HG03045 (cell line): ENCODE data around the gene SLC22A3.

Source experiments
- ATAC-seq: cut with Tn5 transposase; IDR thresholded peaks from one replicate; pipeline ENCODE4 v1.9.1; 2021; ENCODE audit warnings: mild to moderate bottlenecking, moderate library complexity; ENCODE audit not compliant: unreplicated experiment

SLC22A3 gene

DNA sequence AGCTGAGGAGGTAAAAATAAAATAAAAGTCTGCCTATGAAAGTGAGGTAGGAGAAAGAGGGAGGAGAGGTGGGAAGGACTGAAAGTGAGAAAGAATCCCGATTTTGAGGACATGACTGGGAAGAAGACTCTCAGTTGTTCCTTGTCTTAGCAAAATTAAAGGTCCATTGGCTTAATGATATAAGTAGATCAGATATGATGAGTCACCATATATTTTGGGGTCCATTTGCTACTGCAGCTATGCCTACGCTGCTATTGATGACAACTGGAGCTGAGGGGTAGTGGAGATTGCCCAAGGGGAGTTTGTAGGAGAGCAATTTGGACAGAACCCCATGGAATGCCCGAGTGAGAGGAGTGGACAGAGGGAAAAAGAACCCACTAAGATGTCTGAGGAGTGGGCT lies 15.1 kb upstream of the SLC22A3 start:
- ATAC-seq: no peak

DNA sequence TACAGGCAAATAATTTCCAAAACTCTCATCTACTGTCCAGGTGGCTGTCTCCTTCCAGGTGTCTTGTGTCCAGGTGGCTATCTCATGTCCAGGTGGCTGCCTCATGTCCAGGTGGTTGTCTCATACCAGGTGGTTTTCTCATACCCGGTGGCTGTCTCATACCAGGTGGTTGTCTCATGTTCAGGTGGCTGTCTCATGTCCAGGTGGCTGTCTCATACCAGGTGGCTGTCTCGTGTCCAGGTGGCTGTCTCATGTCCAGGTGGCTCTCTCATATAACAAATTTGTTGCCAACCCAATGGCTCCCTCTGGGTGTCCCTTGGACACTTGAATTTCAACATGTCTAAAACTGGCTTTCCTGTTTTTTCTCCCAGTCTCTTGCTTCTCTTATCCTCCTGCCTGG lies 14.3 kb upstream of the SLC22A3 start:
- ATAC-seq: no peak

DNA sequence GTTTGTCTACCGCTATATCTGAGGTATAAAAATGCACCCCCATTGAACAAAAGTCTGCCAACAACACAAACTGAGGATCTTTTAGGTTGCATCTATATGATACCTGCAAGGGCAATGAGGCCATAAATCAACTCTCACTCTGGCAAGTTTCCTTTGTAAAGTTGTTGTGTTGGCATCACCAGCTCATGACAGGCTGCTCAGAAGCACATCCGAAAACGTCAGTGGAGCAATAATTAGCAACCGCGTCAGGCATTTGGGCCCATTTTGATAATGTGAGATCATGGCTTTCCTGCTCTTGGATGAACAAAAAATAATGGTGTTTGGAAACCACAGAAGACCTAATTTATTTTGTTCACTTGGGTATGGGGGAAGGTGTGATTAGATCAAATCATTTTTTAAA lies 12.0 kb upstream of the SLC22A3 start:
- ATAC-seq: no peak

DNA sequence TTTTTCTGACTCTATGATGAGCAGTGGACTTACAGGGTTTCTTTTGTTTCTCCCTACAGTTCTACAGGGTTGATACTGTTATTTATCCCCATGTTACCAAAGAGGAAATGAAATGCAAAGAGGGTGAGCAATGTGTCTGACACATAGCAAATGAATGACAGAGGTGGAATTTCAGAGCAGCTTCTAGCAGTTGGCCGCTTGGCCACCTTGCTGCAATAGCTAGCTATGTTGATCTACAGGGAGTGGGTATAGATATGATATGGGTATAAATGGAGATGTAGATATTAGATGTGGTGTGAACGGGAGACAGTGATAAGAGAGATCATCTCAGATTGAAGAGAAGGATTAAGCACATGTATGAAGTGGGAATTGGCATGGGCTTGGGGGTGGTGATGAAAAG lies 10.9 kb upstream of the SLC22A3 start:
- no peak for ATAC-seq

DNA sequence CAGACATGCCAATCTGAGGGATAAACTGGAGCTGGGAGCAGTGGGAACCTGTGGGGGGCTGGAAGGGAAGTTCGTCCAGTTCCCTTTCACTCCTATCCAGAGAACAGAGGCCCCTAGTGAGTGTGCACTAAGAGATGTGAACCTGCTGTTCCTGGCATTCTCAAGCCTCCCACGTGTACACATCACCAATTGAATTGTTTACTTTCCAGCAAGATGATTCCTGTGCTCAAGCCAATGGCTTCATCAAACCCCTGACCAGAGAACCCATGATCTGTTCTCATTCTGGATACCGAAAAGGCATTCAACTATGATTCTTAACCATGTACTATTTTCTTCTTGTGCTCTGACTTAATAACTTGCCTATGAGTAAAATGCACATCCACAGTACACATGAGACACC lies 10.2 kb upstream of the SLC22A3 start:
- ATAC-seq: no peak

DNA sequence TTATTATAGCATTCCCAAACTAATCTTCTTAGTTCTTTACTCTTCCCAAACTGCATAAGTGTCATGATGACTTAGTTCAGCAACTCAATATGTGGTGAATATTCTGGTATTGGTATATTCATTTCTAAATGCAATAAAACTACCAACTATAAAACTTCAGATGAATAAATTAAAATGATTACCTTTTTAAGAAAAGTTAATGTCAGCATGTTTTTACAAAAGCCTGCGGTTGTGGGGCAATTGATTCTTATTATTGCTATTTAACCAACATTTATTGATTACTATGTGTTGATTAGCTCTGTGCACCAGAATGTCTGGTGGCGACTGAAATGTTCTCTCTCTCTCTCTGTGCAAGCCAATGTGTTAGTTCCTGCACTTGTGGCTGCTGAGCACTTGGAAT lies 5.0 kb upstream of the SLC22A3 start:
- ATAC-seq: no peak

DNA sequence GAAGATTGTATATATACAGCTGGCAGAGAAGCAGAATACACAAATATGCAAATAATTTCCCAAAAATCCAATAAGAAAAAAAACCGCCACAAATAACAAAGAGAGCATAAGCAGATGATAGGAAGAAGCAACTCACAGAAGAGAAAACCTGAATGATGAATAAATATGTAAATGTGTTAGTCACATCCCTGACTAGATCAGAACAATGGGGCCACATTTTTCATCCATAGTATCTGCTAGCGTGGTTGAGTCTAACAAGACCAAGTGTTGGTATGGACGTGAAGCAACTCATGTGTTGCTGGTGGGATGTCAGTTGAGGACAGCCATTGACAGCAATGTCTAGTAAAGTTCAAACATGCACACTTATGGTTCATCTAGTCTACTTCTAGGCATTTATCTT lies 3.9 kb upstream of the SLC22A3 start:
- ATAC-seq: no peak

DNA sequence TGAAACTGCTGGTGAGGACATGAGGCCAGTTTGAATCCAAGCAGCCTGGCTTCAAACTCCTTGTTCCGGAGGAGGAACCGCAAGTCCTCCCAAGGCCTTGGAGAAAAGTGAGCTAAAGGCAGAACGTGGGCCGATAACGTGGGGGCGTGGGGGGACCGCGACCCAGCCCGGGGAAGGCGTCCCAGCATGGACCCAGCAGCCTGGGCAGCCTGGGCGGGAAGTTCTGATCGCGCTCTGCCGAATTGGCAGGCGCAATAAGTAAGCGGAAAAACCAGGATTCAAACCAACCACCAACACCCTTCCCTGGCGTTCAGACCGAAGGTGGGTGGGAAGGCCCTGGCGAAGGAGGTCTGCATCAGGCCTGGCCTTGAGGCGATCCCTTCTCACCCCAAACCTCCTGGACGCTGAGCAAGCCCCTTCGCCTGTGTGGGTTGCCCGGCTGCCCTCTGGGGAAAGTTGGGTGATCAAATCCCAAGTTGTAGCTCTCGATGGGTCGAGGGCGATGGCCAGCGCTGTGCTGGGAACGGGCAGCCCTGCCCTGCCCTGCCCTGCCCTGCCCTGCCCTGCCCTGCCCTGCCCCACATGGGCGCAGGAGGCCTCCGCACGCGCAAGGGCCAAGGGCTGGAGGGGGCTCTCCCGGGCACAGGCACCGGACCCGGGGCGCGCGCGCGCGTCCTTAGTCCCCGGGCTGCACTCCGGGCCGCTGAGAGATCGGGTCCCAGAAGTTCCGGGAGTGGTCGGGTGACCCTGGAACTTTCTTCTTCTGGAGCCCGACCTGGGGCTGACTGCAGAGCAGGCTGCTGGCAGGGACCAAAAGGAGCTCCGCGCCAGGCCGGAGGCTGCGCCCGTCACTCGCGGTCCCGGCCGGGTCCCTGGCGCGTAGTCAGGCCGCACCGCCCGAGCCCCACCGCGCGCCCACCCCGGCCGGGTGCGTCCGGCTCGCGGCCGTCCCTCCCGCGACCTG lies 637 bp upstream of the SLC22A3 start:
- ATAC-seq: no peak

DNA sequence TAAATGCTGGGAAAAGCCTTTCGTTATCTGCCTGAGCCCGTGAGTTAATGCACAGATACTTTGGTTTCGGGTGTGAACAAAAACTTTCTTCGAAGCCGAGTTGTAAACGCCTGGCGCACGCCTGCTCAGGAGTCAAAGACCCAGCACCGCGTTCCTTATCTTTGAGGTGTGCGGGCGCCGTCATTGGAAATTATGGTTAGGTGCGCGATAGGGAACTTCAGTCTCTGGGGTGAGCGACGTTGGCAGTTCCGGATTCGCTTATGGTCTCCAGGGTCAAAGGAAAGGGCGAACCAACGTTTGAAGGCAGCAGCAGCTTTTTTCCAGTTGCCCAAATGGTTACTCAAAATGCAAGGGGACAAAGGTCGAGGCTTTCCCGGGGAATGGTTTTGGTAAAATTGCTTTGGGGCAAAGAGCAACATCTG lies 853 bp downstream of the SLC22A3 start:
- ATAC-seq: no peak

DNA sequence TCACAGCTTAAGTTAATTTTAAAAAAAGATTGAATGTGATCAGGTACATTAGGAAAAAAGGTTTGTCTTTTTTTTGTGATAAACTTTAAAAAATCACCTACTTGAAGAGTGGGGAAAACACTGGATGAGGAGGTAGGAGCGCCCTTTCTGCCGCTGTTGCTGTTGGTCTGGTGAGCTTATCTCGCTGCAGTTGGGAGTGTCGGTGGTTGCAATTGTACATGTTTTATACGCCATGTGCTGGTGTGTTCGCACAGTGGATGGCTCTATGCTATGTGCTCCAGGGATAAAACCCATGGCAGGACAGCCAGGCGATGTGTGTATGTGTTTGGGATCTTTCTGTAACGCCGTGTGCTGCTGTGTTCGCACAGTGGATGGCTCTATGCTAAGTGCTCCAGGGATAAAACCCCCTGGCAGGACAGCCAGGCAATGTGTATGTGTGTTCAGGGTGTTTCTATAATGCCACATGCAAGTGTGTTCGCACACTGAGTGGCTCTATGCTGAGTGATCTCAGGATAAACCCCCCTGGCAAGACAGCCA lies 1.7 kb downstream of the SLC22A3 start:
- ATAC-seq: no peak

DNA sequence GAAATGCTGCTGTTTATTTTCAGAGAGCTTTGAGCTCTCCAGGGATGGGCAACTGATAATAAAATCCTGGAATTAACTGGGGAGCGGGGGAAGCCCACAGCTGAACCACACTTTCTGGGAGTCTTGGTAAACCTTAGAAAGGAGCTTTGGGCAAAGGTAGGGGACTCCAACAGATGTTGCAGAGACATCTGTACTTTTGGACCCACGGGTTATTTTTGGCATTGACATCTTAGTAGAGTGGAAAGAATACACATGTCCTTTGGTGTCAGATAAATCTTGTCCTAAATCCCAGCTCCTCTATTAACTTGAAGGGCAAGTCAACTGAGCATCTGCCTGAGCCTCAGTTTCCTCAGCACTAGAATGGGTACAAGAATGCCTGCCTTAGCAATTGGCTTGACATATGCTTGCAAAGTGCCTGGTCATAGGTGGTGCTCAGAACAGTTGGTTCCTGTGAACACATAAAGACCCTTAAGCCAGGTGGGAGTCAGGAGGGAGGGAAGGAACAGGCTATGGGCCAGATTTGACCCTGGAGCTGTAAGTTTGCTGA lies 5.8 kb downstream of the SLC22A3 start:
- no peak for ATAC-seq

DNA sequence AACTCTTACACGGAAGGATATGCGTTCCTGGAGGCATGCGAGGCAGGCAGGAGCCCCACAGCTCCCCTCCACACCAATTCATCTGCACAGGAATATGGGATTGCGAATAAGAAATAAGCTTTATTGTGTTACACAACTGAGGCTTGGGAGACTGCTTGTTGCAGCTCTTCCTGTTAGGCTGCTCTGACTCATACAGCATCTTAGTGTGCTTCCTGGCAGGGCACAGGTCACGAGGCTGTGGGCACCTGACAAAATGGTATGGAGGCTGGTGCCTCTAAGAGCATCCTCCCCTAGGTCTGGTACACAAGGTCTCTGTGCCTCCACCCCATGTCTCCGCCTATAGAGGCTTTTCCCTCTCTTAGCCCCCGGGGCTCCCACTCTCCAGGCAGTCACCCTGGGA lies 6.8 kb downstream of the SLC22A3 start:
- ATAC-seq: no peak

DNA sequence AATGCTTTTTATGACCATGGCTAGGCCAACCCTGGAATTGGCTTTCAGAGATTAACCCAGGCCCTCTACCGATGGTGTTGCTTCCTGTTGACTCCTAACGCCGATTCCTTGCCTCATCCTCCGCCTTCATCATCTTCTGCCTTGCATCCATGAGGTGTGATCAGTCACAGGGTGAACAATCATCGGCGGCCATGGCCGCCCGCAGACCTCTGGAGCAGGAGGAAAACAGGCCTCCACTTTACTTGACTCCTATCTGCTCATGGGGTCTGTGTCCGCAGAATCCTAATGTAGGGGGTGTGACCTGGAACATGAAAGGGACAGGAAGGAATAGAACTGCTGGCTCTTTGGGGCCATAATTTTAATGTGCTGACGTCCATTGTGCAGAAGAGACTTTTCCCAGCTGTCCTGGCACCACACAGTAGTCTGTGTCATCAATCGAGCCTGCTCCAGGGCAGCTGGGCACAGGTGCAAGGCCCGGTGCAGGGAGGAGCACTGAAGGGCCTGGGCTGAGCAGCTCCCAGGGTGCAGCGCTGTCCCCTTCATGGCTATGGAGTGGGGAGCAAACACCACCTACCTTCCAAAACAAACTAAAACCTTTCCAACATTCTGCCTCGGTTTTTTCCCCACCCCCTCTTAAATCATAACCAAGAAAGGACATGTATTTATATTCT lies 8.0 kb downstream of the SLC22A3 start:
- no peak for ATAC-seq

DNA sequence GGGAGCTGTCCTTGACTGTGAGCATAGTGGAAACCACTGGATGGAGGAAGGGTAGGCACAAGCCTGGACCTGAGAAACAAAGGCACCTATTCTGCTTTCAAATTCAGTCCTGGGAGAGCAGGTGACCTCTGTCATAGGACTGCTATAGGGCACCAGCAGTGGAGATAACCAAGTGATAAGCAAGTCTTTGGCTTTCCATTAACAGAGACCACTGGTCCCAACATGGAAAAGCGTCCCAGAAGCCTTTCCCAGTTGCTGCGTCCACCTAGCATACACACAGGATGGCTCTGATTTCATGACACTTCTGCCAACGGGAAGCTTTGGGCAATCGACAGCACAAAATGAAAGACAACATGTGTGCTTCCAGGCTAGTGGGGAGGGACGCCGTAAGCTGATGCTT lies 8.9 kb downstream of the SLC22A3 start:
- no peak for ATAC-seq

DNA sequence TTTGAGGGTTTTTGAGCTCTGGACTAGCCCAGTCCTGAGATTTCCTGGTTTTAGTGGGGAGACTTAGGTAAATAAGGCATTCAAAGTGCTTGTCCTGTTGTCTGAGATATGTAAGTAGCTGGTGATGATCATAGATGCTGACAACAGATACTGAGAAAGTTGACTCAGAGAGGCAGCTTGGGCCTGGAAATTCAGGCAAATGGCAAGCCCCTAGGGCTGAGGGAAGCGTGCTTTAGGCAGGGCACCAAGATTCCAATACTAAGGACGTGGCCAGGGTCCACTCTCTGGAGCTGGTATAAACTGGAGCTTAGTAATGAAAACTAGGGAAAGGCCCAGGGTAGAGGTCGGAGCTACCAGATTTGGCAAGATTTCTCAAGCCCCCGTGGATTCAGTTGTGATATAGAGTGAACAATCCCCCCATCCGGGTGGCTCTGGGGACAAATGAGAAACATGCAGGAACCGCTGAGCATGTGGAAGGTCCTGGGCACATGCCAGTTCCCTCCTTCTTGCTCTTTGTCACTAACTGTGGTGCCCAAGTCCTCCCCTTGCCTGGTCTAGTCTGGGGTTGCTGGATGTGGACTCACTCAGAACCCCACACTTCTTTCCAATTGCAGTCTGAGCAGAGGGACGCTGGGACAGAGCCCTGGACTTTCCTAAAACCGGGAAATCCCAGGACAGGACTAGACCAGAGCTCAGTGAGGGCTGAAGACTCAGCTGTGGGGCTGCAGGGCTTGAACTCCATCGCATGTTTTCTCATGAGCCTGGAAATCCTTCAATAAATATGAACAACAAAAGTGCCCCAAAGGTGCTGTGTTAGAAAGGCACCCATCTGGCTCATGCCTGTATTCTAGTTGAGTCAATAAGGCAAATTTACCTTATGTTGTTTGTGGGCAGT lies 10.3 kb downstream of the SLC22A3 start:
- ATAC-seq: no peak

DNA sequence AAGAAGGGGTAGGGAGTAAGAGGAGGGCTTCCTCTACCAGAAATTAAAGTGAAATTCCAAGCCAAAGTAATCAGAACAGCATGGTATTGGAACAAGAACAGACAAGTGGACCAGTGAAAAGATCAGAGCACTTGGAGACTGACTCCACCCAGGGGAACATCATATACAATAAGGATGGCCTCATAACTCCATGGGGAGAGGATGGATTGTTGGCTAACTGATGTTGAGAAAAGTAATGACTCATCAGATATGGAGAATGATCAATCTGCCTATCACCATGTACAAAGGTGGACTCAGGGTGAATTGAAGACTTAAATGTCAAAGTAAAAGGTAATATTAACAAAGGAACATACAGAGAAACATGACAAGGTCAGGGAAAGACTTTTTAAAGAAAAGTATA lies 12.8 kb downstream of the SLC22A3 start:
- ATAC-seq: no peak

DNA sequence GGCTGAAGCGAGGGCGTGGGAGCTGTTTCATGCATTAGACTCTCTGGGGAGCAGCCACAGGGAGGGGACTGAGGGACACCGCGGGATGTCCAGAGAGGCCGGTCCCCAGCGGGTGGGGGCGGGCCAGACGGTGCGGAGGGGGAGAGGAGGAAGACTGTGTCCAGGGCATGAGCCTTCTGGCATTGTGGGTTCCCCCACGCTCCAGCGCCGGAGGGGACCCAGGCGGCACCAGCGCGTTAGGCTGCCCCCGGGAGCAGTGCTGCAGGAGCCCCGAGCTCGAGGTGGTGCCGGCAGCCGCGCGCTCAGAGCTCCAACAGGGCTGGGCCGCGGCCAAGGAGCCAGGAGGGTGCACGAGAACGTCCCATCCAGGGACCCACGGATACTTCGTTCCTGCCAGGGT lies 14.4 kb downstream of the SLC22A3 start:
- no peak for ATAC-seq

DNA sequence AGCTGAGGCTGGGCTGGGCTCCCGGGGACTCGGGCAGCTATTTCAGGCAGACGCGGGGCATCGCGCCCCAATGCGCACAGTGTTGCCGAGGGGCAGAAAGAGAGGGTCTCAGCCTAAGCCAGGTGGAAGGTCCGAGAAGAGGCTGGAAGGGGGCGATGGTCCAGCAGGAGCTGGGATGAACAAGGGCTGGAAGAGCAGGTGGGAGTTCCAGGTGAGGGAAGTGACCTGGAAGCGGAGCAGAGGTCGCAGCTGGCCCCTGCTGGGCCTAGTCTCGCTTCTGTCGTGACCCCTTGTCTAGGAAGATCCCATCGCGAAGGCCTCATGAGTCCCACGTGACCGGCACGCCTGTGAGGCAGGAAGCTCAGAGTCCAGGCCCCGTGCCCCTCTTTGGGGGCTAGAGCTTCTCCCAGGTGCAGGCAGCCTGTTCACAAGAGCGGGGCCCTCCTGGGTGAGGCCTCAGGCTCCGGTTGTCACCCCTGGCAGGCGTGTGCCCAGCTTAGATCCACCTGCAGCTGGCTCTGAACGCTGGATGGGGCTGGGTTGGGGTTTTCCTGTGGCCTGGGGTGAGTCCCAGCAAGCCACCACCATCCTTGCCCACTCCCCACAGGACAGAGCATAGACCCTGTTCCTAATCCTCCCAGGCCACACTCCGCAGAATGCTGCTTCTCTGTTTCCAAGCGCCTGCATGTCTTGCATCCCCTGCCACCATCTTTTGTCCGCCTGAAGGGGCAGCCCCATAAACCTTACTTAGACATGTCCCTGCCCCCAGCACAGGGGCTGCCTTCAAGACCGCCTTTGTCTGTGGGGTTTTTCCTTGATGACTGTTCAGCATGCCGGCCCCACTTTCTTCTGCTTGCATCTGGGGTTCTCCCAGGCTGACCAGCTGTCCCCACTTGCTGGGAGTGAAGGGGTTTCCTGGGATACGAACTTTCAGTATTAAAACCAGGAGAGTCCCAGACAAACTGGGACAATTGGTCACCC lies 15.1 kb downstream of the SLC22A3 start:
- ATAC-seq: no peak

DNA sequence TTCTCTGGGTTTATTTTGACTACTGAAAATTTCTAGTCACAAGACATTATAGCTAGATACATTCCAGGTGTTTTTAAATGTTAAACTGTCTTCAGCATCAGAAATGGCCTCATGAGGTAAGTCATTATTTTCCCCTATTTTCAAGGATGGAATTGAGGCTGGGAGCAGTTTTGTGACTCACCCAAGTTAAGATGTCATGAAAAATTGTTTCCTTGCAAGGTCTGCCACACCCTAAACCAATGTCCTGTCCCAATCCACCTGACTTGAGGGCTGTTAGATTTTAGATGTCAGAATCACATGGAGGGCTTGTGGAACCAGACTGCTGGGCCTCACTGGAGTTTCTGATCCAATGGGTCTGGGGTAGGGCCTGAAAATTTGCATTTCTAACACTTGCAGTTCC lies 16.9 kb downstream of the SLC22A3 start:
- no peak for ATAC-seq
